ENCODE measurements around the gene GRXCR2. TPM values are rescaled to one million over a fixed set of nuclear protein-coding genes. Genes with fewer than 3 reads are reported as not detected.
A peak's percentile ranks its signal among the peaks of the same experiment; 100 is the strongest.

Gene GRXCR2
- total RNA-seq, 1 donor = not detected

GRCh38 chr5:145908206-145908960, 35.6 kb upstream of the GRXCR2 start:
- Histone ChIP-seq H3K79me2 (ENCODE audit: insufficient read depth, low read length) (no peaks in the 10 kb centered on the region), H4K20me1 (ENCODE audit: insufficient read depth, low read length) (no peaks in the 10 kb centered on the region), H2AFZ (ENCODE audit: low read length) (no peak overlapping the region), H3K4me1 (ENCODE audit: insufficient read depth, low read length) (peaks cover 18% of the 10 kb centered on the region), H3K27me3 (ENCODE audit: insufficient read depth, low read length) (no peaks in the 10 kb centered on the region), H3K27ac (ENCODE audit: low read depth, low read length) (no peak overlapping the region), H3K4me2 (ENCODE audit: insufficient read depth, low read length) (no peak overlapping the region), H3K4me3 (ENCODE audit: insufficient read depth, low read length) (no peak overlapping the region), H3K36me3 (ENCODE audit: insufficient read depth, low read length) (no peaks in the 10 kb centered on the region), H3K9me3 (ENCODE audit: low read depth, low read length) (no peaks in the 10 kb centered on the region)
- no peak for DNase-seq (ENCODE audit: insufficient read length, low spot score, missing footprints)
- TF ChIP-seq, protein P1, sequence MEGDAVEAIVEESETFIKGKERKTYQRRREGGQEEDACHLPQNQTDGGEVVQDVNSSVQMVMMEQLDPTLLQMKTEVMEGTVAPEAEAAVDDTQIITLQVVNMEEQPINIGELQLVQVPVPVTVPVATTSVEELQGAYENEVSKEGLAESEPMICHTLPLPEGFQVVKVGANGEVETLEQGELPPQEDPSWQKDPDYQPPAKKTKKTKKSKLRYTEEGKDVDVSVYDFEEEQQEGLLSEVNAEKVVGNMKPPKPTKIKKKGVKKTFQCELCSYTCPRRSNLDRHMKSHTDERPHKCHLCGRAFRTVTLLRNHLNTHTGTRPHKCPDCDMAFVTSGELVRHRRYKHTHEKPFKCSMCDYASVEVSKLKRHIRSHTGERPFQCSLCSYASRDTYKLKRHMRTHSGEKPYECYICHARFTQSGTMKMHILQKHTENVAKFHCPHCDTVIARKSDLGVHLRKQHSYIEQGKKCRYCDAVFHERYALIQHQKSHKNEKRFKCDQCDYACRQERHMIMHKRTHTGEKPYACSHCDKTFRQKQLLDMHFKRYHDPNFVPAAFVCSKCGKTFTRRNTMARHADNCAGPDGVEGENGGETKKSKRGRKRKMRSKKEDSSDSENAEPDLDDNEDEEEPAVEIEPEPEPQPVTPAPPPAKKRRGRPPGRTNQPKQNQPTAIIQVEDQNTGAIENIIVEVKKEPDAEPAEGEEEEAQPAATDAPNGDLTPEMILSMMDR (IDR thresholded peaks at IDR 0.05; ENCODE audit: extremely low read depth, low read depth, low read length) = no peak

DNA sequence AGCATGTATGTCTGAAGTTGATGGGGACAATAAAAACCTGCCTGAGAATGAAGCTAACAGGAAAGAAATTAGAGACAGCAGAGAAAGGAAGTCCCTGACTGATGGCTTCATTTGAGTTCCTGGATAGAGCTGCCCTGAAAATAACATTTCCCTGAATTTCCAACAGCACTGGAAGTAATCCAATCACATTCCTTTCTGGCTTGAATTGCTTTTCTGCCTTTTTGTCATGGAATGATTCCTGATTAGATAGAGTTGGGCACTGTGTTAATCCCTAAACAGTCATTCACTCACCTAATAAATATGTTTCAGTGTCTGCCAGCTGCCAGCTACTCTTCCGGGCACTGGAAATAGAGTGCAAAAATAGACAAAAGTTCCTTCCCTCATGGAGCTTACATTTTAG, 33.6 kb upstream of the GRXCR2 start:
- Histone ChIP-seq H3K27ac (ENCODE audit: low read depth, low read length) (no peak overlapping the region), H3K79me2 (ENCODE audit: insufficient read depth, low read length) (no peaks in the 10 kb centered on the region), H3K4me2 (ENCODE audit: insufficient read depth, low read length) (no peak overlapping the region), H2AFZ (ENCODE audit: low read length) (peak overlapping the region; percentile 16), H3K4me1 (ENCODE audit: insufficient read depth, low read length) (peaks cover 31% of the 10 kb centered on the region), H3K36me3 (ENCODE audit: insufficient read depth, low read length) (no peaks in the 10 kb centered on the region), H3K4me3 (ENCODE audit: insufficient read depth, low read length) (no peak overlapping the region), H3K9me3 (ENCODE audit: low read depth, low read length) (no peaks in the 10 kb centered on the region), H4K20me1 (ENCODE audit: insufficient read depth, low read length) (no peaks in the 10 kb centered on the region), H3K27me3 (ENCODE audit: insufficient read depth, low read length) (no peaks in the 10 kb centered on the region)
- TF ChIP-seq, protein P1 (IDR thresholded peaks at IDR 0.05; ENCODE audit: extremely low read depth, low read depth, low read length) = no peak
- DNase-seq (ENCODE audit: insufficient read length, low spot score, missing footprints) = no peak

DNA sequence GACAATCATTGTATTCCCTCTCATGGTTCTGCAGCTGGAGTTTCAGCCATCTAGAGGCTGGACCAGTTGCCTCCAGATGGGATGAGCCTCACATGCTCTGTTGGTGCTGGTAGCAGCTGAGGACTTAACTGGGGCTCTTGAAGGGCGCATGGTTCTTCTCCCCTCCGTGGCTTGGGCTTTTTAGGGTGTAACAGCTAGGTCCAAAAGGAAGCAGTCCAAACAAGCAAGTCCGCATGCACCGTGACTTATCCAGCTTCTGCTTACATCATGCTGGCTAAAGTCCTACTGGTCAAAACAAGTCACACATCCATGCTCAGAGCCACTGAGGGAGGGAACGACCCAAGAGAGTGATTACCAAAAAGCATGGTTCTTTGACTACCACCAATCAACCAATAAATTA, 31.9 kb upstream of the GRXCR2 start:
- Histone ChIP-seq H3K27me3 (ENCODE audit: insufficient read depth, low read length) (no peaks in the 10 kb centered on the region), H3K36me3 (ENCODE audit: insufficient read depth, low read length) (no peaks in the 10 kb centered on the region), H3K27ac (ENCODE audit: low read depth, low read length) (no peak overlapping the region), H3K4me2 (ENCODE audit: insufficient read depth, low read length) (no peak overlapping the region), H3K4me1 (ENCODE audit: insufficient read depth, low read length) (peaks cover 31% of the 10 kb centered on the region), H2AFZ (ENCODE audit: low read length) (no peak overlapping the region), H4K20me1 (ENCODE audit: insufficient read depth, low read length) (no peaks in the 10 kb centered on the region), H3K79me2 (ENCODE audit: insufficient read depth, low read length) (no peaks in the 10 kb centered on the region), H3K9me3 (ENCODE audit: low read depth, low read length) (no peaks in the 10 kb centered on the region), H3K4me3 (ENCODE audit: insufficient read depth, low read length) (no peak overlapping the region)
- TF ChIP-seq, protein P1 (IDR thresholded peaks at IDR 0.05; ENCODE audit: extremely low read depth, low read depth, low read length) = no peak
- no peak for DNase-seq (ENCODE audit: insufficient read length, low spot score, missing footprints)

DNA sequence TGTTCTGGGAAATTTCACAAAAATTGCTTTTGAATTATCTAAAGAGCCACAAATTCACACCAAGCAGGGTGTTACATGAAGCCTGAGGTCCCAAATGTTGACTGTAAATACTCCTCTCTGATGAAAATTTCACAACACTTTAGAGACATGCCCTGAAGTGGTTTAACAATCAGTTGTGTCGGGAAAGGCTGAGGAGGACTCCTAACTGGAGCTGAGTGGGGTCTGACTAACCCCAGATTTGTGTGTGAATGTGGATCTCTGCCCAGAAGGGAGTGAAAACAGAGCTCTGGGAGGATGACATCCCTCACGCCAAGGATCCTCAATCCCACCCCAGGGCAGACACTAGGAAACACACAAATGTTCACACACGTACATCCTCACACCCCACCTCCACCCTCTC, 31.1 kb upstream of the GRXCR2 start:
- no peaks in the 10 kb centered on the region for H3K36me3 ChIP-seq (ENCODE audit: insufficient read depth, low read length)
- H3K27me3 ChIP-seq (ENCODE audit: insufficient read depth, low read length) = no peaks in the 10 kb centered on the region
- H2AFZ ChIP-seq (ENCODE audit: low read length) = no peak overlapping the region
- H3K79me2 ChIP-seq (ENCODE audit: insufficient read depth, low read length) = no peaks in the 10 kb centered on the region
- no peak overlapping the region for H3K4me3 ChIP-seq (ENCODE audit: insufficient read depth, low read length)
- H3K27ac ChIP-seq (ENCODE audit: low read depth, low read length) = peak overlapping the region; percentile 43
- H3K9me3 ChIP-seq (ENCODE audit: low read depth, low read length) = no peaks in the 10 kb centered on the region
- H3K4me2 ChIP-seq (ENCODE audit: insufficient read depth, low read length) = peak overlapping the region; percentile 36
- H3K4me1 ChIP-seq (ENCODE audit: insufficient read depth, low read length) = peaks cover 31% of the 10 kb centered on the region
- no peak for DNase-seq (ENCODE audit: insufficient read length, low spot score, missing footprints)
- TF ChIP-seq, protein P1 (IDR thresholded peaks at IDR 0.05; ENCODE audit: extremely low read depth, low read depth, low read length) = no peak
- H4K20me1 ChIP-seq (ENCODE audit: insufficient read depth, low read length) = no peaks in the 10 kb centered on the region

Measured in osteoblast (primary cell).